ENCODE measurements around the gene CDKN2C. TPM values are rescaled to one million over a fixed set of nuclear protein-coding genes. Genes with fewer than 3 reads are reported as not detected.
"Not testable (repeated sequence)": the region's sequence is repeated elsewhere in the genome, so short reads cannot be mapped to it uniquely, and the experiment has no call there.

CDKN2C gene
- total RNA-seq, 1 donor from 2014 or later = 2.4 TPM

DNA sequence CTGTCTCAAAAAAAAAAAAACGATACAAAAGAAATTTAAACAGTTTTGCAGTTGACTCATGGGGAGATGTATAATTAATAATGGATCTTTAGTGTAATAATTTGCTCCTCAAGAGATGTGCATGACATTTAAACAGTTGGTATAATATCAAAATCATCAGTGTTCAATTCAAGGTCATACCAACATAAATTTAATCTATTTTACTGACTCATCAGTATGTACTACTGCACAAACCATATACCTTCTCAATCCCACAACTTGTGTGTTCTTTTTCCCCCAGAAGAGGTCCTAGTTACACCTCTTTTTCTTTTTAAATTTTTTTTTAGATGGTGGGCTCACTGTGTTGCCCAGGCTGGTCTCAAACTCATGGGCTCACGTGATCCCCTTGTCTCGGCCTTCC is 23.6 kb downstream of the CDKN2C start:
- DNase-seq (ENCODE audit: low spot score in 2 of 2) = no peak
- no peaks in the 10 kb centered on the region for H3K27me3 ChIP-seq
- H3K4me1 ChIP-seq = no peaks in the 10 kb centered on the region
- H3K36me3 ChIP-seq = no peaks in the 10 kb centered on the region
- H3K27ac ChIP-seq = no peak overlapping the region
- TF ChIP-seq CTCF (IDR thresholded peaks at IDR 0.05) = no peak
- no peaks in the 10 kb centered on the region for H3K9me3 ChIP-seq
- H3K4me3 ChIP-seq = no peak overlapping the region
- intact Hi-C loops (cut with DNase I) = no loop called here

- H3K9me3 ChIP-seq = no peaks in the 10 kb centered on the region
- no peak overlapping the region for H3K27ac ChIP-seq
- intact Hi-C loops (cut with DNase I) = no loop called here
- no peak for TF ChIP-seq CTCF (IDR thresholded peaks at IDR 0.05)
- no peaks in the 10 kb centered on the region for H3K36me3 ChIP-seq
- no peak overlapping the region for H3K4me3 ChIP-seq
- no peaks in the 10 kb centered on the region for H3K27me3 ChIP-seq
- H3K4me1 ChIP-seq = no peaks in the 10 kb centered on the region
- no peak for DNase-seq (ENCODE audit: low spot score in 2 of 2)
Measured at GRCh38 chr1:50994997-50995396, 25.0 kb downstream of the CDKN2C start.

GRCh38 chr1:50995651-50996050 is 25.6 kb downstream of the CDKN2C start:
- Histone ChIP-seq H3K27ac (no peak overlapping the region), H3K36me3 (no peaks in the 10 kb centered on the region), H3K9me3 (no peaks in the 10 kb centered on the region), H3K27me3 (no peaks in the 10 kb centered on the region), H3K4me1 (no peaks in the 10 kb centered on the region), H3K4me3 (no peak overlapping the region)
- TF ChIP-seq CTCF (IDR thresholded peaks at IDR 0.05) = no peak
- intact Hi-C loops (cut with DNase I) = no loop called here
- no peak for DNase-seq (ENCODE audit: low spot score in 2 of 2)

DNA sequence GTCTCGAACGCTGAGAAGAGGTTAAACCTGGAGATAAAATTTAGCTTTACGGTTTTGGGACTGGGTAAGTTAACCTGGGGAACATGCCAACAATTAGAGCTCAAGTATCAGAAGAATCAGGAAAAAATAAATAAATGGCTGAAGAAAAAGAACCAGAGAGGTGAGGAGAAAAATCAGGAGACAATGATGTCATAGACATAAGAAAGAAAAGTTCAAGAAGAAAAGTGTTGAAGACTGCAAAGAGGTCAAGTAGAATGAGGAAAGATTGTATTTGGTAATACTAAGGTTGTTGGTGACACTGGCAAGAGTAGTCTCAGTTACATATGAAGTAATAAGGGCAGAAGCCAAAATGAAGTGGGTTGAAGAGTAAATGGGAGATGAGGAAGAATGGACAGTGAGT is 26.0 kb downstream of the CDKN2C start:
- Histone ChIP-seq H3K27me3 (no peaks in the 10 kb centered on the region), H3K27ac (no peak overlapping the region), H3K36me3 (no peaks in the 10 kb centered on the region), H3K4me1 (no peaks in the 10 kb centered on the region), H3K9me3 (no peaks in the 10 kb centered on the region), H3K4me3 (no peak overlapping the region)
- intact Hi-C loops (cut with DNase I) = no loop called here
- no peak for DNase-seq (ENCODE audit: low spot score in 2 of 2)
- TF ChIP-seq CTCF (IDR thresholded peaks at IDR 0.05) = no peak

DNA sequence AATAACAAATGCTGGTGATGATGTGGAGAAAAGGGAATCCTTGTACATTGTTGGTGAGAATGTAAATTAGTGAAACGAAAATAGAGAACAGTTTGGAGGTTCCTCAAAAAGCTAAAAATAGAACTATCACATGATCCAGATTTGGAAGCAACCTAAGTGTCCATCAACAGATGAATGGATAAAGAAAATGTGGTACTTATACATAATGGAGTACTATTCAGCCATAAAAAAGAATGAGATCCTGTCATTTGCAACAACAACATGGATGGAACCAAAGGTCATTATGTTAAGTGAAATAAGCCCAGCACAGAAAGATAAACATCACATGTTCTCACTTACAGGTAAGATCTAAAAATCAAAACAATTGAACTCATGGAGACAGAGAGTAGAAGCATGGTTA is 29.3 kb downstream of the CDKN2C start:
- H3K4me1 ChIP-seq; H3K4me3 ChIP-seq; H3K9me3 ChIP-seq; intact Hi-C loops (cut with DNase I); DNase-seq (ENCODE audit: low spot score in 2 of 2); H3K27me3 ChIP-seq; H3K36me3 ChIP-seq; H3K27ac ChIP-seq: not testable (repeated sequence)

- DNase-seq (ENCODE audit: low spot score in 2 of 2) = no peak
- Histone ChIP-seq H3K27me3 (no peaks in the 10 kb centered on the region), H3K4me3 (no peak overlapping the region), H3K36me3 (no peaks in the 10 kb centered on the region), H3K4me1 (no peaks in the 10 kb centered on the region), H3K9me3 (no peaks in the 10 kb centered on the region), H3K27ac (no peak overlapping the region)
- intact Hi-C loops (cut with DNase I) = no loop called here
- no peak for TF ChIP-seq CTCF (IDR thresholded peaks at IDR 0.05)
Measured at GRCh38 chr1:51000160-51000559, 30.1 kb downstream of the CDKN2C start.
